Neural crest cell (in vitro differentiated cells): ENCODE results near the gene NKAIN2. TPM values are rescaled to one million over a fixed set of nuclear protein-coding genes. Genes with fewer than 3 reads are reported as not detected.
A peak's percentile ranks its signal among the peaks of the same experiment; 100 is the strongest.

Experiments
- DNase-seq: peaks from one replicate; pipeline ENCODE4 v3.0.0; 2021; ENCODE audit warnings: low read depth, mixed read lengths, low spot score
- H3K27ac Mint-ChIP-seq: one replicate; pipeline ENCODE4 v1.8.0; 2021; ENCODE audit warnings: mild to moderate bottlenecking, mixed read lengths; ENCODE audit not compliant: unreplicated experiment
- H3K27me3 Mint-ChIP-seq: 2 replicates; pipeline ENCODE4 v1.8.0; 2021; ENCODE audit warnings: low read depth, mild to moderate bottlenecking, mixed read lengths
- H3K36me3 Mint-ChIP-seq: 2 replicates; pipeline ENCODE4 v1.8.0; 2021; ENCODE audit warnings: low read depth, mild to moderate bottlenecking, mixed read lengths
- H3K4me1 Mint-ChIP-seq: 2 replicates; pipeline ENCODE4 v1.8.0; 2021; ENCODE audit warnings: mixed read lengths
- H3K4me3 Mint-ChIP-seq: one replicate; pipeline ENCODE4 v1.8.0; 2021; ENCODE audit warnings: mild to moderate bottlenecking, mixed read lengths
- H3K9me3 Mint-ChIP-seq: 2 replicates; pipeline ENCODE4 v1.8.0; 2021; ENCODE audit warnings: mixed read lengths
- CTCF ChIP-seq: fragments of 200-600 bp; sonication (generic); conservative IDR thresholded peaks from 2 replicates; pipeline ENCODE4 v1.5.0; 2021; ENCODE audit warnings: antibody characterized with exemption, mild to moderate bottlenecking
- total RNA-seq: library from RNA; stranded (reverse); gene quantifications from 2 replicates; pipeline ENCODE4 v1.2.1, GENCODE V29; 2021

The NKAIN2 gene
- total RNA-seq, 1 donor from 2014 or later, result 1.1 TPM

GRCh38 chr6:124640432-124640831 lies 836.8 kb downstream of the NKAIN2 start:
- Mint-ChIP-seq H3K36me3 (no peaks in the 10 kb centered on the region), H3K4me3 (no peak overlapping the region), H3K4me1 (no peaks in the 10 kb centered on the region), H3K27me3 (no peaks in the 10 kb centered on the region), H3K9me3 (no peaks in the 10 kb centered on the region), H3K27ac (no peak overlapping the region)
- DNase-seq, result no peak
- no peak for TF ChIP-seq CTCF

- Mint-ChIP-seq H3K36me3 (no peaks in the 10 kb centered on the region), H3K27ac (no peak overlapping the region), H3K4me1 (peaks cover 8% of the 10 kb centered on the region), H3K4me3 (no peak overlapping the region), H3K27me3 (no peaks in the 10 kb centered on the region), H3K9me3 (peaks cover 6% of the 10 kb centered on the region)
- no peak for DNase-seq
- no peak for TF ChIP-seq CTCF
Observed at GRCh38 chr6:124655866-124656265, 852.2 kb downstream of the NKAIN2 start.

DNA sequence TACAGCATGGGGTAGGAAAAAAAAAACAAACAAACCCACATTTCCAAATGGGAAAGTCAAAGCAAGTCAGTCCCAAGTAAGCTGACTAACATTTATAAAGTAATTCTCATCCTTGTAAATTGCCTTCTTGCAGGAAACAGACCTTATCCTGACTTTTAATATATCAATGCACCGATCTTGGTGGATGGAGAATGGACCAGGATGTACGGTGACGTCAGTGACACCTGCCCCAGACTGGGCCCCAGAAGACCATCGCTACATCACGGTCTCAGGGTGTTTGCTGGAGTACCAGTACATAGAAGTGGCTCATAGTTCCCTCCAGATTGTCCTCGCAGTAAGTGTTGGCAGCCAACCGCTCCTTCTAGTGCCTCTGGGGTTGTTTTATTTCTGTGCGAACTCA lies 854.4 kb downstream of the NKAIN2 start:
- H3K9me3 Mint-ChIP-seq, result peaks cover 4% of the 10 kb centered on the region

DNA sequence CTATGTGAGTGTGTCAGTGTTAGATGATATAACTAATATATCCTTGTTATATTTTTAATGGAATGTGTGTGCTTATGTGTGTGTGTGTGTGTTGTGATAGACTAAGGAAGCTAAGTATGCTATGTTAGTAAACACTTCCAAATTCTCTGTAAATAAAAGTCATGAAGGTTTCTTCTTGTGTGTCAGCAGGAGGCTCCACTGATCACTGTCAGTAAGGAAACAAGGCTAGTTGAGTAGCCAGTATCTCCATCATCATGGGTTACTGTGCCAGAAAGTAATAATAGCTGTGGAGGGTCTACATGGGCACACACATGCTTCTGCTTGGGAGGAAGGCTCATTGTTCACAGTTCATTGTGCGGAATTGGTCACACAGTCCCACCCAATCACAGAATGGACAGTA lies 855.8 kb downstream of the NKAIN2 start:
- H3K36me3 Mint-ChIP-seq, result no peaks in the 10 kb centered on the region
- no peak for DNase-seq
- H3K9me3 Mint-ChIP-seq, result peaks cover 3% of the 10 kb centered on the region
- H3K4me3 Mint-ChIP-seq, result no peak overlapping the region
- no peaks in the 10 kb centered on the region for H3K27me3 Mint-ChIP-seq
- H3K27ac Mint-ChIP-seq, result peak overlapping the region; percentile 79
- peaks cover 8% of the 10 kb centered on the region for H3K4me1 Mint-ChIP-seq
- no peak for TF ChIP-seq CTCF

More for the DNA sequence above, 854.4 kb downstream of the NKAIN2 start:
- DNase-seq, result no peak
- TF ChIP-seq CTCF, result no peak
- no peak overlapping the region for H3K4me3 Mint-ChIP-seq
- H3K4me1 Mint-ChIP-seq, result peaks cover 8% of the 10 kb centered on the region
- no peaks in the 10 kb centered on the region for H3K27me3 Mint-ChIP-seq
- H3K36me3 Mint-ChIP-seq, result no peaks in the 10 kb centered on the region
- no peak overlapping the region for H3K27ac Mint-ChIP-seq

DNA sequence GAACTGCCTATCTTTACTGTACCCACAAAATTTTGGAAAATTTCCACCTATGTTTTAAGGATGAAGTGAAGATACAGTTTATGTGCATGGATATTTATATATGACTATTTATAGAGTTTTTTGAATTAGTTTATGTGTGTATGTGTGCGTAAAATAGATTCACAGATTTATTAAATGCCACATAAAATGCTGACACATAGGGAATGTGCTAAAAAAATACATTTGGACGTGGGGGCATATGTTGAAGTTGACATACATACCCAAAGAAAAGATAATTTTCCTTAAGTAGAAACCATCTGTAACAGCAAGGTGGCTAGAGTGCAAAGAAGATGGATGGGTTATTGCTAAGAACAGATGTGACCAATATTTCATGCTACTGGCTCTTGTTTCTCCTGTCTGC lies 856.5 kb downstream of the NKAIN2 start:
- no peak overlapping the region for H3K4me3 Mint-ChIP-seq

More for the DNA sequence above, 856.5 kb downstream of the NKAIN2 start:
- Mint-ChIP-seq H3K4me1 (peaks cover 8% of the 10 kb centered on the region), H3K9me3 (peaks cover 3% of the 10 kb centered on the region), H3K27me3 (no peaks in the 10 kb centered on the region), H3K27ac (no peak overlapping the region), H3K36me3 (no peaks in the 10 kb centered on the region)
- TF ChIP-seq CTCF, result no peak
- DNase-seq, result no peak
